Neuronal stem cell (in vitro differentiated cells): Measurements from ENCODE around the gene LPIN2.
"Not testable (repeated sequence)": the region's sequence is repeated elsewhere in the genome, so short reads cannot be mapped to it uniquely, and the experiment has no call there.

ENCODE experiments used
- DNase-seq: peaks from one replicate; pipeline ENCODE4 v3.0.0-alpha.2; 2013; ENCODE audit warnings: low spot score
- H2AFZ ChIP-seq: one replicate; pipeline ENCODE4 v1.6.1; 2013; ENCODE audit warnings: mild to moderate bottlenecking, low read length, inconsistent platforms
- H2AK5ac ChIP-seq: 2 replicates; pipeline ENCODE4 v1.6.1; 2013; ENCODE audit warnings: low read depth, mild to moderate bottlenecking, inconsistent platforms, low read length, moderate library complexity, mixed read lengths
- H2BK120ac ChIP-seq: 2 replicates; pipeline ENCODE4 v1.6.1; 2013; ENCODE audit warnings: low read depth, mild to moderate bottlenecking, inconsistent platforms, low read length, moderate library complexity, mixed read lengths
- H2BK12ac ChIP-seq: one replicate; pipeline ENCODE4 v1.6.1; 2013; ENCODE audit warnings: low read length, inconsistent platforms
- H2BK15ac ChIP-seq: 2 replicates; pipeline ENCODE4 v1.6.1; 2013; ENCODE audit warnings: mild to moderate bottlenecking, low read length, inconsistent platforms, mixed read lengths
- H2BK5ac ChIP-seq: one replicate; pipeline ENCODE4 v1.6.1; 2013; ENCODE audit warnings: inconsistent platforms, mild to moderate bottlenecking, low read length, moderate library complexity
- H3K14ac ChIP-seq: one replicate; pipeline ENCODE4 v1.6.1; 2013; ENCODE audit warnings: low read length, inconsistent platforms
- H3K18ac ChIP-seq: 2 replicates; pipeline ENCODE4 v1.6.1; 2013; ENCODE audit warnings: low read length, inconsistent platforms
- H3K23ac ChIP-seq: 2 replicates; pipeline ENCODE4 v1.6.1; 2013; ENCODE audit warnings: low read depth, mild to moderate bottlenecking, mixed read lengths, low read length, inconsistent platforms; ENCODE audit not compliant: poor library complexity
- H3K27ac ChIP-seq: replicated peaks from 3 replicates; pipeline ENCODE4 v1.5.1; 2013; ENCODE audit warnings: low read length, inconsistent platforms
- H3K27me3 ChIP-seq, 3 experiments: 2 replicates each; pipeline ENCODE4 v1.6.1; 2013; ENCODE audit warnings: low read length in 3 of 3, mild to moderate bottlenecking in 2 of 3, inconsistent platforms in 1 of 3, low read depth in 1 of 3, mixed read lengths in 1 of 3, moderate library complexity in 1 of 3; ENCODE audit not compliant: control insufficient read depth in 3 of 3, insufficient read depth in 3 of 3
- H3K36me3 ChIP-seq, 2 donors: replicated peaks in 1 of 2; 2 replicates each; pipeline ENCODE4 v1.6.1; 2013; ENCODE audit warnings: low read length in 2 of 2; ENCODE audit not compliant: control insufficient read depth in 2 of 2, insufficient read depth in 2 of 2
- H3K4ac ChIP-seq: 2 replicates; pipeline ENCODE4 v1.6.1; 2013; ENCODE audit warnings: inconsistent platforms, mild to moderate bottlenecking, low read length, moderate library complexity
- H3K4me1 ChIP-seq, 2 donors: 1 replicate in 1 of 2; 2 replicates in 1 of 2; pipeline ENCODE4 v1.6.1; 2013; ENCODE audit warnings: low read length in 2 of 2, low read depth in 1 of 2; ENCODE audit not compliant: control insufficient read depth in 2 of 2, insufficient read depth in 1 of 2
- H3K4me2 ChIP-seq: one replicate; pipeline ENCODE4 v1.6.1; 2013; ENCODE audit warnings: mild to moderate bottlenecking, low read length, inconsistent platforms; ENCODE audit not compliant: insufficient read depth, poor library complexity, severe bottlenecking
- H3K4me3 ChIP-seq, 2 donors: 2 replicates each; pipeline ENCODE4 v1.5.1; 2013; ENCODE audit warnings: low read length in 2 of 2, mild to moderate bottlenecking in 2 of 2, inconsistent platforms in 1 of 2, moderate library complexity in 1 of 2
- H3K79me1 ChIP-seq: one replicate; pipeline ENCODE4 v1.6.1; 2013; ENCODE audit warnings: low read depth, mild to moderate bottlenecking, inconsistent platforms, low read length, moderate library complexity
- H3K9ac ChIP-seq: one replicate; pipeline ENCODE4 v1.6.1; 2013; ENCODE audit warnings: mild to moderate bottlenecking, low read depth, low read length, inconsistent platforms; ENCODE audit not compliant: poor library complexity
- H3K9me3 ChIP-seq, 2 donors: replicated peaks in 1 of 2; 2 replicates each; pipeline versions ENCODE3 to v1.6.1; 2013; ENCODE audit warnings: low read length in 2 of 2, mild to moderate bottlenecking in 2 of 2, inconsistent platforms in 1 of 2, low read depth in 1 of 2, mixed read lengths in 1 of 2, moderate library complexity in 1 of 2; ENCODE audit not compliant: control insufficient read depth in 2 of 2, insufficient read depth in 1 of 2
- H4K8ac ChIP-seq: one replicate; pipeline ENCODE4 v1.6.1; 2013; ENCODE audit warnings: low read depth, mild to moderate bottlenecking, inconsistent platforms, low read length, moderate library complexity
- H4K91ac ChIP-seq: one replicate; pipeline ENCODE4 v1.6.1; 2013; ENCODE audit warnings: low read length, low read depth, mild to moderate bottlenecking, inconsistent platforms; ENCODE audit not compliant: poor library complexity
- WGBS, 2 donors: extraction: QIAGEN DNeasy Blood & Tissue Kit; methylation state at CpG; one replicate each; pipeline ENCODE4 v1.1.7; 2013; ENCODE audit warnings: missing lambda C conversion rate in 2 of 2, mixed read lengths in 1 of 2; ENCODE audit not compliant: insufficient read length in 2 of 2, insufficient replicate concordance in 1 of 2; ENCODE audit errors: extremely low coverage in 2 of 2; 5-methylcytosine and 5-hydroxymethylcytosine counted together

The LPIN2 gene

GRCh38 chr18:3023603-3024002, 10.7 kb upstream of the LPIN2 start:
- not testable (repeated sequence) for H3K14ac ChIP-seq, H2AFZ ChIP-seq, H2BK5ac ChIP-seq, DNase-seq, H3K4ac ChIP-seq, H3K4me1 ChIP-seq, H3K9me3 ChIP-seq, H3K4me2 ChIP-seq, H3K79me1 ChIP-seq, H2BK120ac ChIP-seq, H2BK12ac ChIP-seq, H2AK5ac ChIP-seq, H2BK15ac ChIP-seq, H3K4me3 ChIP-seq, H4K8ac ChIP-seq, H3K9ac ChIP-seq, H3K27me3 ChIP-seq, H3K36me3 ChIP-seq, H3K18ac ChIP-seq, H4K91ac ChIP-seq, H3K27ac ChIP-seq, H3K23ac ChIP-seq
- WGBS, 2 donors = no CpG with 5 or more reads among the region's 5 CpGs

GRCh38 chr18:3016585-3017297, 3.8 kb upstream of the LPIN2 start:
- H2AK5ac ChIP-seq = no peak overlapping the region
- no peaks in the 10 kb centered on the region for H3K79me1 ChIP-seq
- H4K8ac ChIP-seq = no peak overlapping the region
- H2BK5ac ChIP-seq = no peak overlapping the region
- no CpG with 5 or more reads among the region's 3 CpGs for WGBS, 2 donors
- no peak overlapping the region for H2BK15ac ChIP-seq
- H3K4me2 ChIP-seq = no peak overlapping the region
- no peak overlapping the region for H3K4me3 ChIP-seq
- H2BK120ac ChIP-seq = no peak overlapping the region
- H3K9ac ChIP-seq = no peak overlapping the region
- H3K4ac ChIP-seq = no peak overlapping the region
- peaks cover 2 to 14% of the 10 kb centered on the region in 2 donors for H3K4me1 ChIP-seq
- H3K9me3 ChIP-seq = no peaks in the 10 kb centered on the region
- peaks cover 0 to under 1% of the 10 kb centered on the region in 2 donors for H3K36me3 ChIP-seq
- H2AFZ ChIP-seq = peak overlapping the region; percentile 85
- H2BK12ac ChIP-seq = no peak overlapping the region
- no peak overlapping the region for H3K14ac ChIP-seq
- DNase-seq = no peak
- H3K23ac ChIP-seq = no peak overlapping the region
- no peaks in the 10 kb centered on the region for H3K27me3 ChIP-seq
- H3K27ac ChIP-seq = no peak overlapping the region
- no peak overlapping the region for H3K18ac ChIP-seq
- H4K91ac ChIP-seq = no peak overlapping the region

- Histone ChIP-seq H3K4me1 (peaks cover 5 to 17% of the 10 kb centered on the region in 2 donors), H3K4me2 (no peak overlapping the region), H3K18ac (no peak overlapping the region), H3K27ac (no peak overlapping the region), H2BK120ac (no peak overlapping the region), H2BK5ac (no peak overlapping the region), H3K36me3 (peaks cover under 1 to 9% of the 10 kb centered on the region in 2 donors), H3K4ac (no peak overlapping the region), H3K4me3 (no peak overlapping the region), H2BK15ac (no peak overlapping the region), H3K23ac (no peak overlapping the region), H4K8ac (no peak overlapping the region), H3K14ac (no peak overlapping the region), H3K79me1 (no peaks in the 10 kb centered on the region), H2AFZ (peak overlapping the region; percentile 85), H2BK12ac (no peak overlapping the region), H4K91ac (no peak overlapping the region), H2AK5ac (no peak overlapping the region), H3K9ac (no peak overlapping the region), H3K9me3 (no peaks in the 10 kb centered on the region), H3K27me3 (no peaks in the 10 kb centered on the region)
- no peak for DNase-seq
- WGBS, 2 donors = no CpG with 5 or more reads among the region's 4 CpGs
Measured at GRCh38 chr18:3015851-3016250, 2.9 kb upstream of the LPIN2 start.

- Histone ChIP-seq H2BK120ac (no peak overlapping the region), H3K9ac (no peak overlapping the region), H3K4me2 (no peak overlapping the region), H2AK5ac (no peak overlapping the region), H3K36me3 (peaks cover 2 to 16% of the 10 kb centered on the region in 2 donors), H2BK15ac (no peak overlapping the region), H4K91ac (no peak overlapping the region), H3K27ac (no peak overlapping the region), H3K18ac (no peak overlapping the region), H3K4me1 (peaks cover 6 to 17% of the 10 kb centered on the region in 2 donors), H3K9me3 (no peaks in the 10 kb centered on the region), H2BK5ac (no peak overlapping the region), H3K14ac (no peak overlapping the region), H3K4me3 (no peak overlapping the region), H3K27me3 (no peaks in the 10 kb centered on the region), H2BK12ac (no peak overlapping the region), H3K23ac (no peak overlapping the region), H2AFZ (peak overlapping the region; percentile 74), H3K79me1 (no peaks in the 10 kb centered on the region), H4K8ac (no peak overlapping the region), H3K4ac (no peak overlapping the region)
- WGBS, 2 donors = no CpG with 5 or more reads among the region's 4 CpGs
- DNase-seq = no peak
Measured at GRCh38 chr18:3015204-3015592, 2.3 kb upstream of the LPIN2 start.
